ENCODE results near the gene ZNF280B. TPM values are rescaled to one million over a fixed set of nuclear protein-coding genes. Genes with fewer than 3 reads are reported as not detected.

The ZNF280B gene
- total RNA-seq, 1 experiment from 2014 or later, result 7.7 TPM

DNA sequence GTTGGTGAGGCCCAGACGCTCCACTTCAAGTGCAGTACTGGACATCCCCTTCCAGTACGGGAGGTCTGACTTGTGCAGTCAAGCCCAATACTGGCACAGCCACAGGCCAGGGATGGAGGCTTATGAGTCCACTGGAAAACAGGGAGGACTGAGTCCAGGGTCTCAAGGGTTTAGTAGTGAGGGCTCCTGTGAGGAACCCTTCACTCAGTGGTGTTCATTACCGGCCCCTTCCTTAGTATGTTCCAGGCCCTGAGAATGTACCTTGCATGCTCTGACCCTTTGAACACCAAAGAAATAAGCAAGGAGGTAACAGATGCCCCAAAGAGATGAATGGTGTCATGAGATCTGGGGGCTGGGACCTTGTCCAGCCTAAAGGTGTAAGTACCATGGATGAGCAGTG, 38.7 kb upstream of the ZNF280B start:
- Histone ChIP-seq H3K27ac (ENCODE audit: low read depth, low read length, poor library complexity, severe bottlenecking) (no peak overlapping the region), H3K9me3 (ENCODE audit: low read depth, low read length, poor library complexity, severe bottlenecking) (no peaks in the 10 kb centered on the region), H3K27me3 (replicated peaks; ENCODE audit: insufficient read depth, low read depth, low read length, poor library complexity) (no peaks in the 10 kb centered on the region), H3K4me1 (ENCODE audit: insufficient read depth, low read length, poor library complexity, severe bottlenecking) (no peaks in the 10 kb centered on the region), H3K36me3 (ENCODE audit: insufficient read depth, low read length, poor library complexity, severe bottlenecking) (no peaks in the 10 kb centered on the region), H3K4me3 (ENCODE audit: low read depth, low read length, poor library complexity, severe bottlenecking) (no peak overlapping the region)
- ChIA-PET CTCF (no interaction called here), POLR2A (ENCODE audit: low non-redundant PET) (no interaction called here)
- intact Hi-C loops (cut with micrococcal nuclease; ENCODE audit: unreplicated experiment), result no loop called here
- DNase-seq (ENCODE audit: low spot score), result no peak
- no TSS peak for BruUV-seq (replicated peaks)
- TF ChIP-seq, protein P1, sequence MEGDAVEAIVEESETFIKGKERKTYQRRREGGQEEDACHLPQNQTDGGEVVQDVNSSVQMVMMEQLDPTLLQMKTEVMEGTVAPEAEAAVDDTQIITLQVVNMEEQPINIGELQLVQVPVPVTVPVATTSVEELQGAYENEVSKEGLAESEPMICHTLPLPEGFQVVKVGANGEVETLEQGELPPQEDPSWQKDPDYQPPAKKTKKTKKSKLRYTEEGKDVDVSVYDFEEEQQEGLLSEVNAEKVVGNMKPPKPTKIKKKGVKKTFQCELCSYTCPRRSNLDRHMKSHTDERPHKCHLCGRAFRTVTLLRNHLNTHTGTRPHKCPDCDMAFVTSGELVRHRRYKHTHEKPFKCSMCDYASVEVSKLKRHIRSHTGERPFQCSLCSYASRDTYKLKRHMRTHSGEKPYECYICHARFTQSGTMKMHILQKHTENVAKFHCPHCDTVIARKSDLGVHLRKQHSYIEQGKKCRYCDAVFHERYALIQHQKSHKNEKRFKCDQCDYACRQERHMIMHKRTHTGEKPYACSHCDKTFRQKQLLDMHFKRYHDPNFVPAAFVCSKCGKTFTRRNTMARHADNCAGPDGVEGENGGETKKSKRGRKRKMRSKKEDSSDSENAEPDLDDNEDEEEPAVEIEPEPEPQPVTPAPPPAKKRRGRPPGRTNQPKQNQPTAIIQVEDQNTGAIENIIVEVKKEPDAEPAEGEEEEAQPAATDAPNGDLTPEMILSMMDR (conservative IDR thresholded peaks at IDR 0.05; ENCODE audit: low read depth, low read length), result no peak
- no peak for TF ChIP-seq EZH2 (IDR thresholded peaks at IDR 0.05; ENCODE audit: borderline replicate concordance, low read depth, low read length, poor library complexity, severe bottlenecking)

GRCh38 chr22:22546490-22546889, 37.9 kb upstream of the ZNF280B start:
- intact Hi-C loops (cut with micrococcal nuclease; ENCODE audit: unreplicated experiment), result no loop called here
- ChIA-PET CTCF (no interaction called here), POLR2A (ENCODE audit: low non-redundant PET) (interaction anchor here (0.6 kb wide), 1 partner anchor 811 kb away, joined by 4 read pairs; no protein-coding TSS in a partner anchor)
- Histone ChIP-seq H3K36me3 (ENCODE audit: insufficient read depth, low read length, poor library complexity, severe bottlenecking) (no peaks in the 10 kb centered on the region), H3K9me3 (ENCODE audit: low read depth, low read length, poor library complexity, severe bottlenecking) (no peaks in the 10 kb centered on the region), H3K4me3 (ENCODE audit: low read depth, low read length, poor library complexity, severe bottlenecking) (no peak overlapping the region), H3K27me3 (replicated peaks; ENCODE audit: insufficient read depth, low read depth, low read length, poor library complexity) (no peaks in the 10 kb centered on the region), H3K4me1 (ENCODE audit: insufficient read depth, low read length, poor library complexity, severe bottlenecking) (no peaks in the 10 kb centered on the region), H3K27ac (ENCODE audit: low read depth, low read length, poor library complexity, severe bottlenecking) (no peak overlapping the region)
- no TSS peak for BruUV-seq (replicated peaks)
- peak; percentile 22 for DNase-seq (ENCODE audit: low spot score)
- no peak for TF ChIP-seq EZH2 (IDR thresholded peaks at IDR 0.05; ENCODE audit: borderline replicate concordance, low read depth, low read length, poor library complexity, severe bottlenecking)
- TF ChIP-seq, protein P1 (conservative IDR thresholded peaks at IDR 0.05; ENCODE audit: low read depth, low read length), result no peak

DNA sequence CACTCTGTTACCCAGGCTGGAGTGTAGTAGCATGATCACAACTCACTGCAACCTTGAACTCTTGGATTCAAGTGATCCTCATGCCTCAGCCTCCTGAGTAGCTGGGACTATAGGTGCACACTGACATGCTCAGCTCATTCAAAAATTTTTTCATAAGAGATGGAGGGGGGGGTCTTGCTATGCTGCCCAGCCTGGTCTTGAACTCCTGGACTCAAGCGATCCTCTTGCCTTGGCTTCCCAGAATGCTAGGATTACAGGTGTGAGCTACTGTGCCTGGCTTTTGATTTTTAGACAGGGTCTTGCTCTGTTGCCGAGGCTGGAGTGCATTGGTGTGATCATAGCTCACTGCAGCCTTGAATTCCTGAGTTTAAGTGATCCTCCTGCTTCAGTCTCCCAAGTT, 36.5 kb upstream of the ZNF280B start:
- H3K4me3 ChIP-seq (ENCODE audit: low read depth, low read length, poor library complexity, severe bottlenecking), result no peak overlapping the region
- no peak overlapping the region for H3K27ac ChIP-seq (ENCODE audit: low read depth, low read length, poor library complexity, severe bottlenecking)
- POLR2A ChIA-PET (ENCODE audit: low non-redundant PET), result no interaction called here
- no peak for DNase-seq (ENCODE audit: low spot score)
- H3K4me1 ChIP-seq (ENCODE audit: insufficient read depth, low read length, poor library complexity, severe bottlenecking), result no peaks in the 10 kb centered on the region
- no TSS peak for BruUV-seq (replicated peaks)
- TF ChIP-seq EZH2 (IDR thresholded peaks at IDR 0.05; ENCODE audit: borderline replicate concordance, low read depth, low read length, poor library complexity, severe bottlenecking), result no peak
- TF ChIP-seq, protein P1 (conservative IDR thresholded peaks at IDR 0.05; ENCODE audit: low read depth, low read length), result no peak
- intact Hi-C loops (cut with micrococcal nuclease; ENCODE audit: unreplicated experiment), result no loop called here
- H3K36me3 ChIP-seq (ENCODE audit: insufficient read depth, low read length, poor library complexity, severe bottlenecking), result no peaks in the 10 kb centered on the region
- CTCF ChIA-PET, result interaction anchor here (0.8 kb wide), 1 partner anchor 31 kb away, joined by 3 read pairs; no protein-coding TSS in a partner anchor
- no peaks in the 10 kb centered on the region for H3K27me3 ChIP-seq (replicated peaks; ENCODE audit: insufficient read depth, low read depth, low read length, poor library complexity)
- H3K9me3 ChIP-seq (ENCODE audit: low read depth, low read length, poor library complexity, severe bottlenecking), result no peaks in the 10 kb centered on the region

Measured in A673 (cell line).